Astrocyte (in vitro differentiated cells and primary cell): Measurements from ENCODE around the gene CCDC38. TPM values are rescaled to one million over a fixed set of nuclear protein-coding genes. Genes with fewer than 3 reads are reported as not detected.

Source experiments
- DNase-seq: peaks from one replicate; pipeline ENCODE4 v3.0.0-alpha.2; 2010; ENCODE audit warnings: low read depth
- FAIRE-seq: peaks from 2 replicates; lab custom pipeline; 2011; peaks lifted over from hg19 to GRCh38; lab: Jason Lieb, UNC
- H2AFZ ChIP-seq: 2 replicates; pipeline ENCODE4 v1.6.0; 2012; ENCODE audit warnings: low read depth, low read length, inconsistent platforms
- H3K27ac ChIP-seq: 2 replicates; pipeline ENCODE4 v1.5.1; 2011; ENCODE audit warnings: low read depth, low read length, inconsistent platforms
- H3K27me3 ChIP-seq: 2 replicates; pipeline ENCODE4 v1.6.0; 2011; ENCODE audit warnings: low read length, inconsistent platforms; ENCODE audit not compliant: insufficient read depth
- H3K36me3 ChIP-seq: 2 replicates; pipeline ENCODE4 v1.5.1; 2011; ENCODE audit warnings: low read length, inconsistent platforms; ENCODE audit not compliant: insufficient read depth
- H3K4me1 ChIP-seq: 2 replicates; pipeline ENCODE4 v1.5.1; 2011; ENCODE audit warnings: low read length, inconsistent platforms; ENCODE audit not compliant: insufficient read depth
- H3K4me2 ChIP-seq: 2 replicates; pipeline ENCODE4 v1.6.0; 2012; ENCODE audit warnings: low read length, inconsistent platforms
- H3K4me3 ChIP-seq: 2 replicates; pipeline ENCODE4 v1.5.1; 2011; ENCODE audit warnings: low read depth, mild to moderate bottlenecking, low read length, inconsistent platforms; ENCODE audit not compliant: insufficient read depth
- H3K79me2 ChIP-seq: 2 replicates; pipeline ENCODE4 v1.6.0; 2012; ENCODE audit warnings: mild to moderate bottlenecking, low read length, inconsistent platforms; ENCODE audit not compliant: insufficient read depth
- H3K9ac ChIP-seq: 2 replicates; pipeline ENCODE4 v1.6.0; 2012; ENCODE audit warnings: mild to moderate bottlenecking, low read length, inconsistent platforms
- H3K9me3 ChIP-seq: 2 replicates; pipeline ENCODE4 v1.5.1; 2012; ENCODE audit warnings: low read depth, mild to moderate bottlenecking, low read length, inconsistent platforms; ENCODE audit not compliant: insufficient read depth
- H4K20me1 ChIP-seq: 2 replicates; pipeline ENCODE4 v1.6.0; 2012; ENCODE audit warnings: low read length, inconsistent platforms; ENCODE audit not compliant: insufficient read depth
- H3K27ac Mint-ChIP-seq: one replicate; pipeline ENCODE4 v1.8.0; 2021; ENCODE audit warnings: mild to moderate bottlenecking, mixed read lengths; ENCODE audit not compliant: unreplicated experiment
- H3K27me3 Mint-ChIP-seq: one replicate; pipeline ENCODE4 v1.8.0; 2021; ENCODE audit warnings: low read depth, mixed read lengths; ENCODE audit not compliant: unreplicated experiment
- H3K36me3 Mint-ChIP-seq: one replicate; pipeline ENCODE4 v1.8.0; 2021; ENCODE audit warnings: low read depth, mixed read lengths; ENCODE audit not compliant: unreplicated experiment
- H3K4me1 Mint-ChIP-seq: one replicate; pipeline ENCODE4 v1.8.0; 2021; ENCODE audit warnings: low read depth, mixed read lengths; ENCODE audit not compliant: unreplicated experiment
- H3K4me3 Mint-ChIP-seq: one replicate; pipeline ENCODE4 v1.8.0; 2021; ENCODE audit warnings: mild to moderate bottlenecking, moderate library complexity, mixed read lengths; ENCODE audit not compliant: unreplicated experiment
- H3K9me3 Mint-ChIP-seq: one replicate; pipeline ENCODE4 v1.8.0; 2021; ENCODE audit warnings: mild to moderate bottlenecking, mixed read lengths; ENCODE audit not compliant: unreplicated experiment
- EZH2 ChIP-seq: IDR thresholded peaks from 2 replicates; pipeline ENCODE4 v1.6.1; 2012; ENCODE audit warnings: mild to moderate bottlenecking, low read length, inconsistent platforms; ENCODE audit not compliant: insufficient read depth
- total RNA-seq: library from RNA; stranded (reverse); gene quantifications from 2 replicates; pipeline ENCODE4 v1.2.1, GENCODE V29; 2021
- TF ChIP-seq, protein P1 (sequence below): IDR thresholded peaks from 2 replicates; pipeline ENCODE4 v1.5.1; 2011; ENCODE audit warnings: low read depth, mild to moderate bottlenecking, inconsistent platforms, low read length, moderate library complexity; ENCODE audit not compliant: insufficient read depth

The CCDC38 gene
- total RNA-seq, 1 donor from 2014 or later, result 0.07 TPM

DNA sequence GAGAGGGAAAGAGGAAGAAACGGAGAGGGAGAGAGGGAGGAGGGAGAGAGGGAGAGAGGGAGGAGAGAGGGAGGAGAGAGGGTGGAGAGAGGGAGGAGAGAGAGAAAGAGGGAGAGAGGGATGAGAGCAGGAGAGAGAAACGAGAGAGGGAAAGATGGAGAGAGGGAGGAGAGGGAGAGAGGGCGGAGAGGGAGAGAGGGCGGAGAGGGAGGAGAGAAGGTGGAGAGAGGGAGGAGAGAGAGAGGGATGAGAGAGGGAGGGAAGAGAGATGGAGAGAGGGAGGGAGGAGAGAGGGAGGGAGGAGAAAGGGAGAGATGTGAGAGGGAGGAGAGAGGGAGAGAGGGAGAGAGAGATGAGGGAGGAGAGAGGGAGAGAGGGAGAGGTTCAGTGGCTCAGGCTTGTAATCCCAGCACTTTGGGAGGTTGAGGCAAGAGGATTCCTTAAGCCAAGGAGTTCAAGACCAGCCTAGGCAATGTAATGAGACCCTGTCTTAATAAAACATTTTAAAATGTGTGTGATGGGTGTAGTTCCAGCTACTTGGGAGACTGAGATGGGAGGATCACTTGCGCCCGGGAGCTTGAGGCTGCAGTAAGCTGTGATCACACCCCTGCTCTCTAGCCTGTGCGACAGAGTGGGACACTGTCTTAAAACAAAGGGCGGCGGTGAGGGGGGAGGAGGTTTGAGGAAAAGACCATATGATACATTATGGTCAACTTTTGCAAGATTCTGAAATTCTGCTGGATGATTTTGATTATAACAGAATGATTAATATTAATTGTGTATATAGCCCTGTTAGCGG is 105.0 kb downstream of the CCDC38 start:
- H3K79me2 ChIP-seq, result no peaks in the 10 kb centered on the region
- Mint-ChIP-seq H3K36me3 (no peaks in the 10 kb centered on the region), H3K27ac (no peak overlapping the region), H3K4me1 (no peaks in the 10 kb centered on the region), H3K9me3 (no peaks in the 10 kb centered on the region), H3K27me3 (peaks cover 16% of the 10 kb centered on the region), H3K4me3 (no peak overlapping the region)
- H3K27ac ChIP-seq, result peak overlapping the region; percentile 60
- H3K27me3 ChIP-seq, result no peaks in the 10 kb centered on the region
- FAIRE-seq, result no peak
- H3K4me3 ChIP-seq, result peak overlapping the region; percentile 17
- no peaks in the 10 kb centered on the region for H3K36me3 ChIP-seq
- TF ChIP-seq EZH2, result no peak
- TF ChIP-seq, protein P1, sequence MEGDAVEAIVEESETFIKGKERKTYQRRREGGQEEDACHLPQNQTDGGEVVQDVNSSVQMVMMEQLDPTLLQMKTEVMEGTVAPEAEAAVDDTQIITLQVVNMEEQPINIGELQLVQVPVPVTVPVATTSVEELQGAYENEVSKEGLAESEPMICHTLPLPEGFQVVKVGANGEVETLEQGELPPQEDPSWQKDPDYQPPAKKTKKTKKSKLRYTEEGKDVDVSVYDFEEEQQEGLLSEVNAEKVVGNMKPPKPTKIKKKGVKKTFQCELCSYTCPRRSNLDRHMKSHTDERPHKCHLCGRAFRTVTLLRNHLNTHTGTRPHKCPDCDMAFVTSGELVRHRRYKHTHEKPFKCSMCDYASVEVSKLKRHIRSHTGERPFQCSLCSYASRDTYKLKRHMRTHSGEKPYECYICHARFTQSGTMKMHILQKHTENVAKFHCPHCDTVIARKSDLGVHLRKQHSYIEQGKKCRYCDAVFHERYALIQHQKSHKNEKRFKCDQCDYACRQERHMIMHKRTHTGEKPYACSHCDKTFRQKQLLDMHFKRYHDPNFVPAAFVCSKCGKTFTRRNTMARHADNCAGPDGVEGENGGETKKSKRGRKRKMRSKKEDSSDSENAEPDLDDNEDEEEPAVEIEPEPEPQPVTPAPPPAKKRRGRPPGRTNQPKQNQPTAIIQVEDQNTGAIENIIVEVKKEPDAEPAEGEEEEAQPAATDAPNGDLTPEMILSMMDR, result no peak
- peak overlapping the region; percentile 56 for H3K9ac ChIP-seq
- peaks cover 16% of the 10 kb centered on the region for H3K4me1 ChIP-seq
- no peak for DNase-seq
- H3K4me2 ChIP-seq, result peak overlapping the region; percentile 79
- H4K20me1 ChIP-seq, result no peaks in the 10 kb centered on the region
- H3K9me3 ChIP-seq, result no peaks in the 10 kb centered on the region
- peak overlapping the region; percentile 81 for H2AFZ ChIP-seq

DNA sequence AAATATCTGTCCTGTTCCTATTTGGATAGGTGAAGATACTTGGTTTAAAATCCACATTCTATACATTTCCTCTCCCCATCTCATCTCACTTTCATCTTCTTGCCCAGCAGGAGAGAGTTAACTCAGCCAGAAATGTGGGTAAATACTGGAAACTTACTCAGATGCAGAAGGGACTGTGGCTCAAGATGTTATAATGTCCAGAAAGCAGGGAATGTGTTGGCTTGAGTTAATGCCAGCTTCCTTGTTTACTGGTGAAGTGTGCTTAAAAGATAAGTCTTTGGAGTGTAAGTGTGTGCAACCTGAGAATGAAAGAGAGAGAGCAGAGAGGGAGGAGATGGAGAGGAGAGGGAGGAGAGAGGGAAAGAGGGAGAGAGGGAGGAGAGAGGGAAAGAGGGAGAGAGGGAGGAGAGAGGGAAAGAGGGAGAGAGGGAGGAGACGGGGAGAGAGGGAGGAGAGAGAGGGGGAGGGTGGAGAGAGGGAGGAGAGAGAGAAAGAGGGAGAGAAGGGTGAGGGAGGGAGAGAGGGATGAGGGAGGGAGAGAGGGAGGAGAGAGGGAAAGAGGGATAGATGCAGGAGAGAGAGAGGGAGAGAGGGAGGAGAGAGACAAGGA is 105.7 kb downstream of the CCDC38 start:
- Mint-ChIP-seq H3K4me1 (no peaks in the 10 kb centered on the region), H3K27ac (no peak overlapping the region), H3K9me3 (no peaks in the 10 kb centered on the region), H3K27me3 (peaks cover 16% of the 10 kb centered on the region), H3K36me3 (no peaks in the 10 kb centered on the region), H3K4me3 (no peak overlapping the region)
- peak; percentile 61 for DNase-seq
- no peak for FAIRE-seq
- H4K20me1 ChIP-seq, result no peaks in the 10 kb centered on the region
- H3K4me3 ChIP-seq, result peak overlapping the region; percentile 17
- H3K4me2 ChIP-seq, result peak overlapping the region; percentile 79
- no peaks in the 10 kb centered on the region for H3K9me3 ChIP-seq
- no peaks in the 10 kb centered on the region for H3K79me2 ChIP-seq
- no peak for TF ChIP-seq EZH2
- no peaks in the 10 kb centered on the region for H3K36me3 ChIP-seq
- no peaks in the 10 kb centered on the region for H3K27me3 ChIP-seq
- H3K4me1 ChIP-seq, result peaks cover 16% of the 10 kb centered on the region
- peak overlapping the region; percentile 60 for H3K27ac ChIP-seq
- peak overlapping the region; percentile 56 for H3K9ac ChIP-seq
- H2AFZ ChIP-seq, result peak overlapping the region; percentile 81

DNA sequence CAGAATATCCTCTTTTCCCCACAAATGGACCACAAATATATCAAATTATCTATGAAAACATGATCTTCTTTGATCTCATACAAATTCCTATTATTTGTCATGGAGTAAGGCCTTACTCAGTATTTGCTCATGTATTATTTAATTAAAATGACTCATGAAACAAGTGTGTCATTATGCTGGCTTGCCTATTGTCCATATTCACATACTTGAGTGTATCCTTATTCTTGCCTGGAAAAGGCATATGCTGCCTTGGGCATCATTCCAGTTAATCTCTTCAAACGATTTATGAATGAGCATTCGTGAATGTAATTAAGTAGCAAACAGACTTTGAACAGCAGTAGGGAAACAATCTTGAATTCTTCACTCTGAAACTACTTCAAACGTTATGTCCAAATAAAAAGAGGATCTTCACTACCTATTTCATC is 106.2 kb downstream of the CCDC38 start:
- no peaks in the 10 kb centered on the region for H3K9me3 Mint-ChIP-seq
- H3K36me3 ChIP-seq, result no peaks in the 10 kb centered on the region
- peak overlapping the region; percentile 17 for H3K4me3 ChIP-seq
- H4K20me1 ChIP-seq, result no peaks in the 10 kb centered on the region
- H3K9ac ChIP-seq, result peak overlapping the region; percentile 56
- H3K36me3 Mint-ChIP-seq, result no peaks in the 10 kb centered on the region
- no peak overlapping the region for H3K4me3 Mint-ChIP-seq
- H3K27me3 Mint-ChIP-seq, result peaks cover 16% of the 10 kb centered on the region
- no peaks in the 10 kb centered on the region for H3K27me3 ChIP-seq
- H3K4me1 Mint-ChIP-seq, result no peaks in the 10 kb centered on the region
- DNase-seq, result peak; percentile 83
- no peaks in the 10 kb centered on the region for H3K9me3 ChIP-seq
- H3K27ac ChIP-seq, result peak overlapping the region; percentile 60
- no peak for TF ChIP-seq EZH2
- TF ChIP-seq, protein P1, result no peak
- H3K27ac Mint-ChIP-seq, result no peak overlapping the region
- H2AFZ ChIP-seq, result no peak overlapping the region
- peaks cover 16% of the 10 kb centered on the region for H3K4me1 ChIP-seq
- H3K79me2 ChIP-seq, result no peaks in the 10 kb centered on the region
- peak overlapping the region; percentile 79 for H3K4me2 ChIP-seq
- no peak for FAIRE-seq
